Stimulated activated CD4-positive, alpha-beta T cell treated with anti-CD3 and anti-CD28 coated beads, Interleukin-1b, Interleukin-23, amount 100 ng/mL, for 24 hours (primary cell): ENCODE measurements around the gene PARD6G.

Source experiments
- DNase-seq, 4 experiments: peaks; one replicate each; pipeline ENCODE4 v3.0.0-alpha.2; 2020; ENCODE audit warnings: low read depth in 4 of 4, low spot score in 1 of 4

The PARD6G gene

GRCh38 chr18:80147418-80148325, 99.6 kb downstream of the PARD6G start:
- peak; percentile 47 to 74 (median 66) for DNase-seq

GRCh38 chr18:80147037-80147417, 100.3 kb downstream of the PARD6G start:
- no peak for DNase-seq

- no peak for DNase-seq
Observed at GRCh38 chr18:80145196-80145804, 102.0 kb downstream of the PARD6G start.

- DNase-seq, result no peak
Observed at GRCh38 chr18:80143881-80144280, 103.4 kb downstream of the PARD6G start.

- no peak for DNase-seq
Observed at GRCh38 chr18:80140455-80140985, 106.8 kb downstream of the PARD6G start.

- no peak for DNase-seq
Observed at GRCh38 chr18:80137976-80138375, 109.3 kb downstream of the PARD6G start.

GRCh38 chr18:80137137-80137536, 110.2 kb downstream of the PARD6G start:
- DNase-seq, result no peak

GRCh38 chr18:80136679-80137078, 110.6 kb downstream of the PARD6G start:
- DNase-seq, result no peak

- DNase-seq, result no peak
Observed at GRCh38 chr18:80135136-80135535, 112.2 kb downstream of the PARD6G start.

- DNase-seq, result no peak
Observed at GRCh38 chr18:80133124-80133523, 114.2 kb downstream of the PARD6G start.

GRCh38 chr18:80132180-80132812, 115.0 kb downstream of the PARD6G start:
- DNase-seq, result no peak

GRCh38 chr18:80130555-80130954, 116.8 kb downstream of the PARD6G start:
- DNase-seq, result no peak

- DNase-seq, result no peak
Observed at GRCh38 chr18:80129672-80130367, 117.5 kb downstream of the PARD6G start.

- no peak for DNase-seq
Observed at GRCh38 chr18:80127635-80128034, 119.7 kb downstream of the PARD6G start.

- no peak for DNase-seq
Observed at GRCh38 chr18:80126797-80127196, 120.5 kb downstream of the PARD6G start.

- DNase-seq, result no peak
Observed at GRCh38 chr18:80124131-80124530, 123.2 kb downstream of the PARD6G start.

GRCh38 chr18:80120932-80121331, 126.4 kb downstream of the PARD6G start:
- no peak for DNase-seq

- DNase-seq, result no peak
Observed at GRCh38 chr18:80119111-80119510, 128.2 kb downstream of the PARD6G start.

GRCh38 chr18:80115035-80115434, 132.3 kb downstream of the PARD6G start:
- DNase-seq, result no peak

- no peak for DNase-seq
Observed at GRCh38 chr18:80112624-80113248, 134.6 kb downstream of the PARD6G start.

GRCh38 chr18:80109676-80110078, 137.6 kb downstream of the PARD6G start:
- peak in 1 of 4 experiments; percentile 7 for DNase-seq
